ENCODE measurements around the gene C20orf144.

C20orf144 gene

GRCh38 chr20:33664085-33664761 lies 2.1 kb downstream of the C20orf144 start:
- peak overlapping the region; percentile 57 for H3K4me3 ChIP-seq (ENCODE audit: low read depth, low read length)
- in situ Hi-C loops (cut with HindIII; ENCODE audit: low sequenced_read_pairs): no loop called here
- DNase-seq (ENCODE audit: low read depth): no peak
- TF ChIP-seq, protein P1, sequence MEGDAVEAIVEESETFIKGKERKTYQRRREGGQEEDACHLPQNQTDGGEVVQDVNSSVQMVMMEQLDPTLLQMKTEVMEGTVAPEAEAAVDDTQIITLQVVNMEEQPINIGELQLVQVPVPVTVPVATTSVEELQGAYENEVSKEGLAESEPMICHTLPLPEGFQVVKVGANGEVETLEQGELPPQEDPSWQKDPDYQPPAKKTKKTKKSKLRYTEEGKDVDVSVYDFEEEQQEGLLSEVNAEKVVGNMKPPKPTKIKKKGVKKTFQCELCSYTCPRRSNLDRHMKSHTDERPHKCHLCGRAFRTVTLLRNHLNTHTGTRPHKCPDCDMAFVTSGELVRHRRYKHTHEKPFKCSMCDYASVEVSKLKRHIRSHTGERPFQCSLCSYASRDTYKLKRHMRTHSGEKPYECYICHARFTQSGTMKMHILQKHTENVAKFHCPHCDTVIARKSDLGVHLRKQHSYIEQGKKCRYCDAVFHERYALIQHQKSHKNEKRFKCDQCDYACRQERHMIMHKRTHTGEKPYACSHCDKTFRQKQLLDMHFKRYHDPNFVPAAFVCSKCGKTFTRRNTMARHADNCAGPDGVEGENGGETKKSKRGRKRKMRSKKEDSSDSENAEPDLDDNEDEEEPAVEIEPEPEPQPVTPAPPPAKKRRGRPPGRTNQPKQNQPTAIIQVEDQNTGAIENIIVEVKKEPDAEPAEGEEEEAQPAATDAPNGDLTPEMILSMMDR (IDR thresholded peaks at IDR 0.05; ENCODE audit: low read depth, low read length, missing control alignments): no peak

DNA sequence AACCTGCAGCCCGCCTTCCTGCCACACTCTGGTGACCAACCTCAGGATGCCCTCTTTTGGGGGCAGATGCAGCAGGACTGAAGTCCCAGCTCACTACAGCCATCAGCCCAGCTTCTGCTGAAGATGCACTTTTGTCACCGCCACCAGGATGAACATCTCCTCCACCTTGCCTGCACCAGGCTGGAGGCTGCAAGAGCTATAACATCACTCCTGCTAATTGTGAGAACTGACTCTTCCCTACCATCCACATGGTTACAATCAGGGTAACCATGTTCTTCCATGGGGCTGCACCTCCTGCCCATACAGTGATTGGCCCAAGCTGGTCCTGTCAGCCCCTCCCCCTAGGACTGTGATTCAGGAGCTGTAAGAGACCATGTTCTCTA lies 2.6 kb downstream of the C20orf144 start:
- DNase-seq (ENCODE audit: low read depth): no peak
- TF ChIP-seq, protein P1 (IDR thresholded peaks at IDR 0.05; ENCODE audit: low read depth, low read length, missing control alignments): no peak
- no peak overlapping the region for H3K4me3 ChIP-seq (ENCODE audit: low read depth, low read length)
- in situ Hi-C loops (cut with HindIII; ENCODE audit: low sequenced_read_pairs): no loop called here

- in situ Hi-C loops (cut with HindIII; ENCODE audit: low sequenced_read_pairs): no loop called here
- H3K4me3 ChIP-seq (ENCODE audit: low read depth, low read length): peak within 1 kb of the TSS; percentile 44
- TF ChIP-seq, protein P1 (IDR thresholded peaks at IDR 0.05; ENCODE audit: low read depth, low read length, missing control alignments): peak; percentile 38
- peak; percentile 93 for DNase-seq (ENCODE audit: low read depth)
Observed at GRCh38 chr20:33666293-33667244, 4.4 kb downstream of the C20orf144 start, which contains the start of gene ACTL10. Gene ACTL10, plus strand, starts transcription at chr20:33666943. Its CDS starts 555 bp downstream, at chr20:33667498.

GRCh38 chr20:33667245-33667675 lies 5.1 kb downstream of the C20orf144 start:
- DNase-seq (ENCODE audit: low read depth): no peak
- peak overlapping the region; percentile 44 for H3K4me3 ChIP-seq (ENCODE audit: low read depth, low read length)
- in situ Hi-C loops (cut with HindIII; ENCODE audit: low sequenced_read_pairs): no loop called here
- TF ChIP-seq, protein P1 (IDR thresholded peaks at IDR 0.05; ENCODE audit: low read depth, low read length, missing control alignments): no peak

- peak; percentile 37 for DNase-seq (ENCODE audit: low read depth)
- in situ Hi-C loops (cut with HindIII; ENCODE audit: low sequenced_read_pairs): no loop called here
- TF ChIP-seq, protein P1 (IDR thresholded peaks at IDR 0.05; ENCODE audit: low read depth, low read length, missing control alignments): peak; percentile 90
- H3K4me3 ChIP-seq (ENCODE audit: low read depth, low read length): peak overlapping the region; percentile 44
Observed at GRCh38 chr20:33667676-33668465, 5.7 kb downstream of the C20orf144 start.
